Glomerular visceral epithelial cell (primary cell): Measurements from ENCODE around the gene POFUT2.
A peak's percentile ranks its signal among the peaks of the same experiment; 100 is the strongest.
"Not testable (repeated sequence)": the region's sequence is repeated elsewhere in the genome, so short reads cannot be mapped to it uniquely, and the experiment has no call there.

Source experiments
- DNase-seq: peaks from one replicate; pipeline ENCODE4 v3.0.0-alpha.2; 2016; ENCODE audit errors: extremely low spot score

The POFUT2 gene

DNA sequence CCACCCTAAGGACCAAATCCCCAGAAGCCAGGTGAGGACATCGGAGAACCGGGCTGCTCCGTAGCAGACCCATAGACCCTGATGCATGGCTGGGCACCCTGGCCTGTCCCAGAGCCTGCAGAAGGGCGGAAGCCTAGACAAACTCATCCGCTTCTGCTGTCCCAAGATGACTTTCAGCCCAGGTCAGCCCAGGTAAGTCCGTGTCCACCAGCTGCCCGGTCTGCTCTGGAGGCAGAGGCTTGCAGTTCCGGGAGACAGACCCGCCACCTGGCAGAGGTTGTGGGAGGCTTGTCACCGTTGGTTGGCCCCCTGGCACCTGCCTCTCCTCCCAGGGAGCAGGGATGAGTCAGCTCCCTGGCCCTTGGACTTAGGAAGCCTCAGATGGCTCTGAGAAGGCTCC lies 22.8 kb upstream of the POFUT2 start:
- DNase-seq: no peak

DNA sequence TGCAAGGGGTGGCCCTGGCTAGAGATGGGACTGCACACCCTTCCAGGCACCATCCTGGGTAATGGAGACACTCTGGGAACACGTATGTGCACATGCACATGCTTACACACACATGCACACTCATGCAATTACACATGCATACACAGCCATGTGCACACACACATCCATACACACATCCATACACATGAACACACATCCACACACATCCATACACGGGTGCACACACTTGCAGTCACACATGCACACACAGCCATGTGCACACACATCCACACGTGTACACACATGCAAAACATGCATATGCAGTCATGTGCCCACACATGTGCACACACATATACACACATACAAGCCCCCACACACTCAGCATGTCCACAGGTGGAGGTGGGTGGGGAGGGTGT lies 22.3 kb upstream of the POFUT2 start:
- no peak for DNase-seq

DNA sequence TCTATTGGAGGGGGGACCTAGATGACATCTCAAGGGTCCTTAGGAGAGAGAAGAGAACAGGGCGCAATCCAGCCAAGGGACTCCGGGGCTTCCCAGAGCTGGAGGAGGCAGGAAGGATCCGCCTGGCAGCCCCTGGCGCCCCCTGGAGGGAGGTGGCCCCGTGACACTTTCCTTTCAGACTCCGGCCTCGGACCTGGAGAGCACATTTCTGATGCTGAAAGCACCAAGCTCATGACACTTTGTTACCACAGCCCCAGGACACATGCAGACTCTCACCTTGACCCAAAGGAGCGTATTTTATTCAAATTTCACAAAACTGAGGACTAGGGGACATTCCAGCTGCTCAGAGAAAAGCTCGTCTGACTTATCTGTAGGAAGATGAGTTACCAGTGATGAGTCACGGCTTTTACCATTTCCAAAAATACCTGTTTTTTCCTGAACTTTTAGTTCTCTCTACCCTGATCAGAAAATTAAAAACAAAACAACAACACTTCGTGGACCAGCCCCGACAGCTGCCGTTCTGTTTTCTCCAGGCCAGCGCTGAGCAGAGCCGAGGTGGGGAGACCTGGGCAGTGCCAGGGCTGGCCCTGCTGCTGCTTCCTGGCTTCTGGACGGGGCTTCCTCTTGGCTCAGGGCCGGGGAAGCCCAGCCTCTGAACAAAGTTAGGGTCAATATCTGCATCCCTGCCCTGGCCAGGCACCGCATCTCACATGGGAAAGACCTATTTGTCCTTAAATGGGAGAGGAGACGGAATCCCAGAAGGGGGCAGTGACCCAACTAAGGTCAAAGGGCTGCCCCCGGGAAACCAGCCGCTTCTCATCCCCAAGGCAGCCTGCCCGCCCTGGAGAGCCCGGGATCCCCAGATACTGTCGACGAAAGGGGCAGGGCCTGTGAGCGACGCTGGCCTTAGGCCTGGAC lies 21.6 kb upstream of the POFUT2 start:
- DNase-seq: peak; percentile 72

DNA sequence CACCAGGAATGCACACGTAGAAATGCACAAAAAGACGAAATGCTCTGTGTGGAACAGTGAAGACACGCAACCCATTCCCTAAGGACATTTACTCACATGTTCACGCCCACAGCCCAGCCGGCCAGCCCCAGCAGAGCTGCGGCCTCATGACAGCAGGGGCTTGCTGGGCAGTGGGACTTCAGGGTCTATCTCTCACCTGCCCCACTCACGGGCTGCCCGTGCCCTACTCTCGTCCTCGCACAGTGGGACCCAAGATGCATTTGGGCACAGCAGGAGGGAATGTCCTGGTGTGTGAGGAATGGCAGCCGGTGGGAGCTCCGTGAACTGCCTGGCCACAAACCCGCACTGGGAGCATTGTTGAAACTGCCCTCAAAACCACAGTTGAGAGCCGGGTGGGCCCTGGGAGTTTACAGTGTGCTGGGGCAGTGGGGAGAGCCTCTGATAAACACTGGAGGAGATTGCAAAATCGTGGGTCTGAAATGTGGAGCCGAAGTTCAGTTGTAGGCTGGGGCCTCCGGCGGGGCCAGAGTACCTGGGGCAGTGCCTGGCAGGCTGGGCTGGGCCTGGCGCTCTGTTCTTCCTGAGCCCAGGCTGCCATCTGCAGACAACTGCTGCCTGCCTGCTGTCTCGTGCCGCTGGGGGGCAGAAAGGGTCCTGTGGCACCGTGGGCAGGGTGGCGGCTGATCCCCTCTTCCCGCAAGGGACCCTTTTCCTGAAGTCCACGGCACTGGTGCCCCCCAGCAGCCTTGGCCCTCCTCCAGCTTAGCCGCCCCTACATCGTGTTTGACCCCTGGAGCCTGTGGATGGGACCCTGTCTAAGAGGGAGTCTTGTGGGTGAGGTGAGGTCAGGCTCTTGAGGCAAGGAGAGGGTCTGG lies 20.7 kb upstream of the POFUT2 start:
- DNase-seq: peak; percentile 81

DNA sequence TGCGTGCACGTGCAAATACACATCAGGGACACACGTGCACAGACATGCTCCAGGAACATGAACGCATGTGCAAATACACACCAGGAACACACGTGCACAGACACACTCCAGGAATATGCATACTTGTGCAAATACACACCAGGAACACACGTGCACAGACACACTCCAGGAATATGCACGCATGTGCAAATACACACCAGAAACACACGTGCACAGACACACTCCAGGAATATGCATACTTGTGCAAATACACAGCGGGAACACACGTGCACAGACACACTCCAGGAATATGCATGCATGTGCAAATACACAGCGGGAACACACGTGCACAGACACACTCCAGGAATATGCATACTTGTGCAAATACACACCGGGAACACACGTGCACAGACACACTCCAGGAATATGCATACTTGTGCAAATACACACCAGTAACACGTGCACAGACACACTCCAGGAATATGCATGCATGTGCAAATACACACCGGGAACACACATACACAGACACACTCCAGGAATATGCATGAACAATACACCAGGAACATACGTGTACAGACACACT lies 20.0 kb upstream of the POFUT2 start:
- not testable (repeated sequence) for DNase-seq

DNA sequence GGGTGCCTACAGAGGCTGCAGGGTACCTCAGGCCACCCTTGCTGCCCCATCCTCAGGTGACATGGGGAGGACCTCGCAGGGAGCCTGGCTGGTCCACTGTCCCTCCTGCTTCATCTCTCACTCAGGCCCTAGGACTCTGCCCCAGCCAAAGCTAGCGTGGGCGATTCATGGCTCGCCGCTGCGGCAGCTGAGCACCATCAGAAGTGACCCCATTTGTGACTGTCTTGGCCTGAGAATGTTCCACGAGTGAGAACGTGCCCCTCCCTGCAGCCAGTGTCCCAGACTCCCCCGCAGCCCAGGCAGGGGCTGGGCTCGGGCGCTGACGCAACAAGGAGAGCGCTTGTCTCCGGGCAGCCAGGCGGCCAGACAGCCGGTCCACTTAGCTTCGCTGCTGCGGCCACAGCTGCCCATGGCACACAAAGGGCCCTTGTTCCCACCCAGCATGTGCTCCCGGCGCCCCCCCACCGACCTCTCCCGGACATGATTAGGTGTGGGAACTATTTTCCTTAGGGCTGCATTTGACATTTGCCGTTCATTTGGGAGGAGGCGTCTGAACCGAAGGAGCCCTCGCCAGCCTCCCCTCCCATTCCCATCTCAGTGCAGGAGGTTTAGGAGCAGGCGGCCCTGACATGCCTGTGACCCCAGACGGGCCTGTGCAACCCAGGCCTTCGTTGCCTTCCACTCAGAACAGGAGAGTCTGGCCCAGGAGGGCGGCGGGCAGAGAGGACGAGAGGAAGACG lies 19.3 kb upstream of the POFUT2 start:
- no peak for DNase-seq

DNA sequence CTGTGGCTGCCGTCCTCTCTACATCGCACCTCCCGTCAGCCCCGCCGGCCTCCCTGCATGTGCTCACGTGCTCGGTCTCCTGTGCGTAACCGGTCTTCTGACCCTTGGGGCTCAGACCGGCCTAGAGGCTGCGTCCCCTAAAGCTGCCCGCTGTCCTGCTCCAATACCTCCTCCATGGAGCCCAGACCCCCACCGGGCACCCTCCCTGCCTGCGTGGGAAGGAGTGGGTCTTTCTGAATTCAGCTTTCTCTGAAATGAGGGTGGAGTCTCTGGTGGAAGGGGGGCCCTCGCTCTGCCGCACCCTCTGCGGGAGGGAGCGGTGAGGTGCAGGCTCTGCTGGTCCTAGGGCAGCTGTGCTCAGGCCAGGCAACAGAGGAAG lies 18.7 kb upstream of the POFUT2 start:
- DNase-seq: no peak

DNA sequence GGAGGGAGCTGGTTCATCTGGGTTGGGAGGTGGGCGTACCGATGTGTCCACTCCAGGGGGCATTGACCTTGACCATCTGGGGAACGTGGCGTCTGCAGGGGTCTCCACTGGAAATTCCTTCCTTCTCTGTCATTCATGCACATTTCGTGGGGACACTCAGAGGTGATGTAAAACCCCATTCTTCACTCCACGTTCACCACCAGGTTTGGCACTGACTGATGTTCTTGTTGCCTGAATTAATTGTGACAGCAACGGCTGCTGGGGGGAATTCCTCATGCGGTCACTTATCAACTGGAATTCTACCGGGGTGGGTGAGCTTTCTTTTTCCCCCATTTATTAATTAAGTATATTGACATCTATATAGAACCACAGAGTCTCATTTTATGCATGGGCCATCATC lies 18.1 kb upstream of the POFUT2 start:
- no peak for DNase-seq

DNA sequence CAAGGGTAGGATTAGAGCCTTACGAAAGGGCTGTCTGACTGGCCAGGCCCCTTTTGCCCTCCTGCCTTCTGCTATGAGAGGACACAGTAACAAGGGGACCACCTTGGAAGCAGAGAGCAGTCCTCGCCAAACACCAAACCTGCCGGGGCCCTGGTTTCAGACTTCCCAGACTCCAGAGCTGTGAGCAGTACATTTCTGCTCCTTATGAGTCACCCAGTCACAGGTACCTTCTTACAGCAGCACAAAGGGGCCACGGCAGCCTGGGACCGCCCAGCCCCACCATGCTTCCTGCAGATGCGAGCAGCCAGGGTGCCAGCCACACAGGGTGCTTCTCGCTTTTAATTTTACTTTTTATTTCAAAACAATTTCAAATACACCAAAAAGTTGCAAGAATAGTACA lies 17.2 kb upstream of the POFUT2 start:
- DNase-seq: no peak

DNA sequence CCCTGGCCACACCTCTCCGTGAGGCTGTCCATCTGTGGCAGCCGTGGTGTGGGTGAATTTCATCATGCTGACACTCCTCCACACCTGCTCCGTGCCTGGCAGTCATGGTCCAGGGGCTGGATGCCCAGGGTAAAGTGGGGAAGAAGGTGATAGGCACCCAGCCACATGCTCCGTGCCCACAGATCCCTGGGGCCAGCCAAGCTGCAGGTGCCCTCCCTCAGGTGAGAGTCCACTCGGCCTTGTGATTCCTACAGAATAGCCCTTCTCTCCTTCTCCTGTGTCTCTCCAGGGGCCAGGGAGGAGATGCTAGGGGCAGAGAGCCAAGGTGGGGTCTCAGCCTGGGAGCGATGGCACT lies 16.8 kb upstream of the POFUT2 start:
- no peak for DNase-seq

DNA sequence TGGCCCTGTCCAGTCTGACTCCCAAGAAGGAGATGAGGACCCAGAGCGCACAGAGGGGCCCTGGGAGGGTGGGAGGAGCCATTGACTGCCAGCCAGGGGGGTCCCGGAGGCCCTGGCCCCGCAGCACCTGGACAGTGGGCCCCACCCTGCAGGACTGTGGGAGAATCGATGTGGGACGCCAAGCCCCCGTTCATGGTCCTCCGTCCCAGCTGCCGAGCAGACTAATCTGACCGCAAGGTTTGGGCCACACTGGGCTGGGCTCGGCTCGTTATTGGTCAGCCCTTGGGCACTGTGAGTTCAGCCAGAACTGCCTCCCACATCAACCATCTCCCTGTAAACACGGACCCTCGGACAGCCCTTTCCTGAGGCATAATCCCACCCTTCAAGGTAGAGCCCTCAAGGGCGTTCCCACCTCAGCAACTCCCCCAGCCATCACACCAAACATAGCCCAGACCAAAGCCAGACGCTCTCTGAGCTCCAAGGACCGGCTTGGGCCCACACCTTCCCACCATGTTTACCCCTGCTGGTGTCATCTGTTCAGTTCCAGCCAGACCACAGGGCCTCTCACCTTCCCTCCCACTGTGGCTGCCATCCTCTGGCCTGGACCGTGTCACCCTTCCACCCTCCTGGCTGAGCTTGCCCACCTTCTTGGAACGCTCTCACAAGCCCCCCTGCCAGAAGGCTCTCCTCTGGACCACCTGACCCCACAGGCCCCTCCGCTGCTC lies 16.2 kb upstream of the POFUT2 start:
- DNase-seq: no peak

DNA sequence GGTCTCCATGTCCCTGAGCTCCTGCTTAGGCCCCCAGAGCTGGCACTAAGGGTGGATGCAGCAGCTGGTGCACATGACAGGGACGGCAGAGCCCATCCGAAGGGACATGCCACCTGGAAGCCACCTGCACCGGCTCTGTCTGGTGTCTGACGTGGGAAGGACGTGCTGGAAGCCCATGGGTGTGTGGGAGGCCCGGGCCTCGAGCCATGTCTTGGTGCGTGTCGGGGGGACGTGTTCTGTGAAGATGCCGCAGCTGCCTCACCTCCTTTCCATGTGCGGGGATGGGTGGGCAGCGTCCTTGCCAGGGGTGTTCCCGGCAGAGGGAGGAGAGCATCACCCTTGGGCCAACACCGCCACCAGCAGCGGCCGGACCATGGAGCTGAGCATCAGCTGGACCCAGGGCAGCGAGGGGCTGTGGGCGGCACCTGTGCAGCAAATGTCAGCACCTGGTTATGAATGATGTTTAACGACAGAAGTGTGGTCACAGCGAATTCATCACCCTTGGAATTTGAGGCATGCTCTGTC lies 15.5 kb upstream of the POFUT2 start:
- DNase-seq: no peak

DNA sequence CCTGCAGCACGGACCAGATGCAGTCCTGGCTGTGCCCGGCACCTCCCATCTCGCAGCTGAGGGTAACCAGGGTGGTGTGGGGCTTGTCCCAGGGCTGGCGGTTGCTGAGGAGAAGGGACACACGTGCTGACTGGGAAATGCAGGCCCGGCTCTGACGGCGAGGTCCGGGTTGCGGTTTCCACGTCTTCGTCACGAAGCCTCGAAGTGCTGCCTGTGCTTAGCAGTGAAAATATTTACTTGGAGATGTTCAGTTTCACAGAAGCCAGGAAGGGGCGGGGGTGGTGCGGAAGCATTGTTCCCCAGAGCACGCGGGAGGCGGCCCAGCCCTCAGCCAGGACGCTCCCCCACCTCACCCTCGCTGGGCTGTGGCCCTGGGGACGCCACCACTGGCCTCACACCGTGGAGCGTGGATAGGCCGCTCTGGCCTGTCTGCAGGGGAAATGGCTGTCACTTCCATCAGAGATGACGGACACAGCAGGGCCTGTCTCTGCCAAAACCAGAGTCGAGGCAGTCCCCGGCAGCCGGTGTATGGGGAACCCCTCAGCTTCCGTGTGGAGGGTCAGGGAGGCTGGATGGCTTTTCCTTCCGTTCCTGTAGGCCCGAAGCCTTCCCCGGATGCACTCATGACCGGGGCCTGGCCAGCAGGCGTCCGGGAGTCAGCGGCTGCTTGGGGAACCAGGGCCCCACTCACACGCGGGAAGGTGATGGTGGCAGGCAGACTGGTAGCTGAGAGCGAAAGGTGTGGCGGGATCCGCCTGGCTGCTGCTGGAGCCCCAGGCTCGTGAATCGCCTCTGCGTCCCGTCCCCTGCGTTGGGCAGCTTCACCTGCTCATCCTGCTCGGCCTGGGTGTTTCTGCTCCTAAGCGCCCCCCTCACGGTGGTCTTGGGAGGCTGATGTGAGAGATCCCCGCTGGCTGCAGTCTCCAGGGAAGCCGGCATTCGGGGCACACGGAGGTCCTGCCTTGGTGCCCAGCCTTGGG lies 14.7 kb upstream of the POFUT2 start:
- no peak for DNase-seq

DNA sequence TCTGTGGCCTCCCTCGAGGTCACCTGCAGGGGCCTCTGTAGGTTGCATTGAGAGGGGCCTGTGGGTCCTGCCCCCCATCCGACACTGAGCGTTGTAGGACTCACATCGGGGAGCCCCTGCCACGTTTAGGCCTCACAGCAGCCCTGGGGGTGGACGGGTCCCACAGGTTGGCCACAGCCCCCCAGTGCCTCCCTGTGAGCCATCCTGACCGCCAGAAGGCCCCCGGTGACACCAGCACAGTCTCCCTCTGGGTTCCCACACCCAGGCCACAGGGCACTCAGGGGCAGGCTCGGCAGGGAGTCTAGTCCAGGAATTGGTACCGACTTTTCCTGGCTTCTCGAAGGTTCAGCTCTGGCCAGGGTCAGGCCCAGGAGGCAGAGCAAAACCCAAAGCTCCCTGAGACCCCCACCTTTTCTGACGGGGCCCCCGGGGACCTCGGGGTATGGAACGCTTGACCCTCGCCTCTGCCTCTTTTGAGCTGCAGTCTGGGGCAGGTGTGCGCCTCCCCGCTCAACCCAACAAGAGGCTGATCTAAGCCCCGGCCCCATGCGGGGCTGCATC lies 13.9 kb upstream of the POFUT2 start:
- DNase-seq: no peak

DNA sequence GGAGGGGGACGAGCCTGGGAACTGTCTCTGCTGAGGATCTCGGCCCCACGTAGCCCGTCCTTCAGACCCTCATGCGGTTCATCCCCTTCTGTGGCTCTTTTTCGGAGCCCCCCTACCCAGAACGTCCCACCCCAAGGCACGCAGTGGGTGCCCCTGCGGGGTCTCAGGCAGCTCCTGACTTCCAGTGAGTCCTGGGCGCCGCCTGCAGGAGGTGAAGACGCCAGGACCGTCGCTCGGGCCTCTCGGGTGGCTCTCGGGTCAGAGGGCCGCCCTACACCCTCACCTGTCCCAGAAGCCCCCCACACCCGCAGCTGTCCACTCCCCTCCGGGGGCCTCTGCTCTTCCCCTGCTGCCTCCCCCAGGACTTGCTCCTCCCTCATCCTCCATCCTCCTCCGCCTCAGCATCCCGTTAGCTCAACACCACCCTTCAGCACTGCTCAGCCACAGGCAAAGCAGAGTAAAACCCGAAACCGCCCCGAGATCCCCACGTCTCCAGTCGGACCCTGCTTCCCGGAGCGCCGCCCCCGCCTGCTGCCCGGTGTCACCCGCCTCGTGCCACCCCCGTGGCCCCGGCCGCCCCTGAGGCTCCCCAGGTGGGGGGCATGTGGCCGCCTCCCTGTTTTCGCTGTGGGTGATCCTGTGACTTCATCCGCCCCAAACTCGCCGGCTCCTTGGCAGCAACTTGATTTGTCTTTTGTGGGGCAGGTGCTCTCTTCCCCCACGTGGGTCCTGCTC lies 13.3 kb upstream of the POFUT2 start:
- DNase-seq: no peak

DNA sequence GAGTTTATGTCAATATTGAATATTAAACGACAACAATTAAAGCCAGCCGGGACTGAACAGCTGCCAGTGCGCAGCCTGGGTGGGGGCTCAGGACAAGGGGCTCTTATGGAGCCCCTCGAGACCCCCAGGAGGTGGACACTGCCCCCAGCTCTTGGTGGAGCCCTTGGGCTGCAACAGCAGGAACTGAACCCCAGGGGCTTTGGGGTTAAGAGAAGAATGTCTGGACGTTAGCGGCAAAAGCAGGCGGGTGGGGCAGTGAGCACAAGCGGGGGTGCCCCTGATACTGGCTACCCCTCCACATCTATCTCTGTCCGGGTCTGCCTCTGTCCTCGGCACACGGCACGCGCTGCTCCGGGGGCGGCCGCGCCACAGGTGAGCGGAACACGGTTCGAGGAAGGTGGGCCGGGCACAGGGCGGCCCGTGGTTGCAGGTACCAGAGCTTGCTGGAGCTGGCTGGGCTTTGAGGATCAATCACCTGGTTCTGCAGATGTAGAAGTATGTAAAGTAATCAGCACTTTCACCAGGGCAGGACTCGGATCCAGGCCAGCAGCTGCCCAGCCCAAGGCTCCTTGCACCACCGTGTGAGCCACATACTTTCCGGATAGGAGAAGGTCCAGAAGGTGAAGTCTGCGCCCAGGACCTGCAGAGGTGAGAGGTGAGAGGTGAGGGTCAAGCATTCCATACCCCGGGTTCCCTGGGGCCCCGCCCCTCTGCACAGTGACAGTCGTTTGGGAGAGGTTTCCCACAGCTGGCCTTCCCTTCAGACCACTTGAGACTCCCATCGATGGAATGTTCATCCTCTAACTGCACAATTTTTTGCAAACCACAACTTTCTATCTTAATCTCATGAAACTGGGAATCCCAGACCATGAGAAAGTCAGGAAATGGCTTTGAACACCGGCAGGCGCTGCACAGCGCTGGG lies 12.4 kb upstream of the POFUT2 start:
- DNase-seq: no peak

DNA sequence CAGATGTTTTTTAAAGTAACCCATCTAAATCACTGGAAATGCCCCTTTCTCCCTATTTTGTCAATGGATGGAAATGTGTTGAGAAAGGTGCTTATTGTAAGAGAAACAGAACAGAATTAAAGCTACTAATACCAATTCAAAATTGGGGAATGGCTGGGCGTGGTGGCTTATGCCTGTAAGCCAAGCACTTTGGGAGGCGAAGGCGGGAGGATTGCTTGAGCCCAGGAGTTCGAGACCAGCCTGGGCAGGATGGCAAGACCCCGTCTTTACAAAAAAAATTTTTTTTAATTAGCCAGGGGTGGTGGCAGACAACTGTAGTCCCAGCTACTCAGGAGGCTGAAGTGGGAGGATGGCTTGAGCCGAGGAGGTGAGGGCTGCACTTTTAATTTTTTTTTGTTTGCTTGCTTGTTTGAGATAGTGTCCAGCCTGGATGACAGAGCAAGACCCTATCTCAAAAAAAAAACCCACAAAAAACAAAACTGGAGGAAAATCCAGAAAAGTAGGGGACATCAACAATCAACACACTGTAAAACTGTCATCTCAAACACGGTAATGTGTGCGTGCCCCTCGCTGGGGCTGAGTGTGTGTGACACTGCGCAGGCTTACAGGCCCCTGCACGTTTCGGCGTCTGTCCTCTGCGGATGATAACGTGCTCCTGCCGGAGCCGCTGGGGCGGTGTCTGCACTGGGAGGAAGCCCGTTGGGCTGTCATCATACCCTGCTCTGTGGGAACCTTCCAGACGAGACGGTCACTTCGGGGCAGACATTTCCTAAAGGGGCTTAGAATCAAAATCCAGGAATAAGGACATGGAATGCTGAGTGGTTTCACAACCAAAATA lies 11.6 kb upstream of the POFUT2 start:
- DNase-seq: no peak
